Aorta (tissue), 5 donors: Measurements from ENCODE around the gene POLA1. TPM values are rescaled to one million over a fixed set of nuclear protein-coding genes. Genes with fewer than 3 reads are reported as not detected.
A peak's percentile ranks its signal among the peaks of the same experiment; 100 is the strongest.
"Not testable (repeated sequence)": the region's sequence is repeated elsewhere in the genome, so short reads cannot be mapped to it uniquely, and the experiment has no call there.

Experiments
- ATAC-seq: fragments of 200-7000 bp; cut with Tn5 transposase; one replicate; pipeline ENCODE4 v1.9.1; 2022; ENCODE audit warnings: moderate library complexity; ENCODE audit not compliant: low FRiP score
- DNase-seq, 2 donors: peaks; one replicate each; pipeline ENCODE4 v3.0.0-alpha.2; 2020
- H3K27ac ChIP-seq, 2 donors: one replicate each; pipeline ENCODE4 v1.5.1; 2013; ENCODE audit warnings: low read length in 2 of 2, mild to moderate bottlenecking in 2 of 2, moderate library complexity in 2 of 2, control low read depth in 1 of 2, inconsistent platforms in 1 of 2, low read depth in 1 of 2
- H3K27me3 ChIP-seq, 2 donors: one replicate each; pipeline ENCODE4 v1.6.1; 2013; ENCODE audit warnings: control low read depth in 1 of 2, low read length in 1 of 2, mild to moderate bottlenecking in 1 of 2, moderate library complexity in 1 of 2; ENCODE audit not compliant: insufficient read depth in 2 of 2, control insufficient read depth in 1 of 2
- H3K36me3 ChIP-seq, 2 donors: one replicate each; pipeline ENCODE4 v1.6.1; 2013; ENCODE audit warnings: control low read depth in 1 of 2, low read length in 1 of 2, mild to moderate bottlenecking in 1 of 2; ENCODE audit not compliant: insufficient read depth in 2 of 2, control insufficient read depth in 1 of 2
- H3K4me1 ChIP-seq, 2 donors: one replicate each; pipeline ENCODE4 v1.6.1; 2013; ENCODE audit warnings: low read length in 2 of 2, control low read depth in 1 of 2, mild to moderate bottlenecking in 1 of 2, moderate library complexity in 1 of 2; ENCODE audit not compliant: insufficient read depth in 2 of 2, control insufficient read depth in 1 of 2
- H3K4me3 ChIP-seq, 2 donors: one replicate each; pipeline ENCODE4 v1.5.1; 2013; ENCODE audit warnings: low read length in 2 of 2, control low read depth in 1 of 2, mild to moderate bottlenecking in 1 of 2
- H3K9me3 ChIP-seq: one replicate; pipeline ENCODE4 v1.6.1; 2013; ENCODE audit warnings: mild to moderate bottlenecking, low read length; ENCODE audit not compliant: control insufficient read depth
- WGBS, 2 donors: extraction: QIAGEN DNeasy Blood & Tissue Kit; methylation state at CpG; one replicate each; pipeline ENCODE4 v1.1.7; 2013; 5-methylcytosine and 5-hydroxymethylcytosine counted together
- intact Hi-C, 2 donors: fragments of 100-400 bp; cut with DNase I; formaldehyde crosslinking; loops; one replicate each; pipeline versions ENCODE4 v1.14.2 to v1.15.0; 2022
- long read RNA-seq, 2 donors: library from polyadenylated mRNA; unstranded; transcript quantifications; one replicate each; pipeline ENCODE4 v2.0.0, GENCODE V29; 2020 to 2021
- polyA plus RNA-seq, 2 donors: library from polyadenylated mRNA; stranded (reverse); fragments of 200-250 nt; gene quantifications; one replicate each; pipeline ENCODE4 v1.2.3, GENCODE V29; 2013
- total RNA-seq, 2 donors: library from RNA; stranded (reverse); fragmentation: NEBNext Ultra II Directional; extraction: Animal tissue kit (Norgen Biotek cat#: 25700); gene quantifications; one replicate each; pipeline ENCODE4 v1.2.1, GENCODE V29; 2021
- donor health status: healthy with polysubstance abuse.
- donor health status: Bipolar disorder and iron deficiency.
- donor health status: DM: no; HTN: no; CAD: no.
- donor health status: DM: no; HTN: no; CAD: no.
- donor health status: DM: yes; HTN: yes; CAD: no.

The POLA1 gene
- total RNA-seq, result 10 to 100 TPM; 10.4 to 15.6 TPM
- 1 to 10 TPM; 1.6 to 3.0 TPM for polyA plus RNA-seq
- long read RNA-seq, donor 1, partial matches to known transcripts, result 8 of 13 reads
- long read RNA-seq, donor 1, other reads (novel, unspliced or antisense), result 5 of 13 reads
- long read RNA-seq, donor 2, full-length matches to known transcripts, result 2 of 15 reads
- long read RNA-seq, donor 2, partial matches to known transcripts, result 5 of 15 reads
- long read RNA-seq, donor 2, other reads (novel, unspliced or antisense), result 8 of 15 reads

GRCh38 chrX:24693453-24694202 is at the start of gene POLA1:
Gene POLA1 (plus strand): TSS chrX:24693918. CDS start chrX:24693962, 44 bp downstream.
- 0 to 33% methylated on average over 68 to 70 of the region's 70 CpGs for WGBS, 2 donors
- no peaks in the 10 kb centered on the region for H3K9me3 ChIP-seq
- H3K4me1 ChIP-seq, result no peaks in the 10 kb centered on the region
- peak within 1 kb of the TSS in 1 of 2 donors; percentile 94 for H3K27ac ChIP-seq
- peak within 1 kb of the TSS; percentile 4 to 74 for H3K4me3 ChIP-seq
- no peaks in the 10 kb centered on the region for H3K36me3 ChIP-seq
- intact Hi-C loops, result loop anchor here (10.0 kb wide), 2 partner anchors 189 to 299 kb away; no protein-coding TSS in a partner anchor
- DNase-seq (peak; percentile 96), ATAC-seq (peak; percentile 98)
- no peaks in the 10 kb centered on the region for H3K27me3 ChIP-seq

GRCh38 chrX:24646006-24646405 is 47.7 kb upstream of the POLA1 start:
- Histone ChIP-seq H3K27me3 (no peaks in the 10 kb centered on the region), H3K4me1 (peaks cover 0 to 3% of the 10 kb centered on the region in 2 donors), H3K36me3 (no peaks in the 10 kb centered on the region), H3K4me3 (no peak overlapping the region), H3K9me3 (no peaks in the 10 kb centered on the region), H3K27ac (no peak overlapping the region)
- intact Hi-C loops, result no loop called here
- WGBS, 2 donors, result 16 to 32% methylated on average over 10 of the region's 10 CpGs
- no peak for ATAC-seq
- DNase-seq, result no peak

GRCh38 chrX:24646745-24647182 is 47.0 kb upstream of the POLA1 start:
- Histone ChIP-seq H3K4me3 (peak overlapping the region; percentile 1 to 26), H3K4me1 (peaks cover 0 to 3% of the 10 kb centered on the region in 2 donors), H3K36me3 (no peaks in the 10 kb centered on the region), H3K27me3 (no peaks in the 10 kb centered on the region), H3K27ac (no peak overlapping the region), H3K9me3 (no peaks in the 10 kb centered on the region)
- no peak for DNase-seq
- WGBS, 2 donors, result 1 to 14% methylated on average over 13 of the region's 13 CpGs
- intact Hi-C loops, result no loop called here
- ATAC-seq, result peak; percentile 63

GRCh38 chrX:24647257-24648058 is 46.3 kb upstream of the POLA1 start, which contains the start of gene PCYT1B:
Gene PCYT1B (minus strand): TSS chrX:24647347. CDS start chrX:24647105, 242 bp downstream.
- H3K36me3 ChIP-seq, result no peaks in the 10 kb centered on the region
- 2 to 22% methylated on average over 23 to 24 of the region's 24 CpGs for WGBS, 2 donors
- intact Hi-C loops, result no loop called here
- DNase-seq (peak; percentile 70 to 89), ATAC-seq (peak; percentile 86)
- H3K4me3 ChIP-seq, result peak within 1 kb of the TSS; percentile 1 to 26
- H3K4me1 ChIP-seq, result peaks cover 0 to 3% of the 10 kb centered on the region in 2 donors
- H3K9me3 ChIP-seq, result no peaks in the 10 kb centered on the region
- H3K27ac ChIP-seq, result no peak within 1 kb of the TSS
- no peaks in the 10 kb centered on the region for H3K27me3 ChIP-seq

- no peaks in the 10 kb centered on the region for H3K36me3 ChIP-seq
- intact Hi-C loops, result no loop called here
- no peak overlapping the region for H3K4me3 ChIP-seq
- H3K4me1 ChIP-seq, result peaks cover 0 to 3% of the 10 kb centered on the region in 2 donors
- no peak overlapping the region for H3K27ac ChIP-seq
- 61 to 67% methylated on average over 6 of the region's 6 CpGs for WGBS, 2 donors
- no peaks in the 10 kb centered on the region for H3K9me3 ChIP-seq
- ATAC-seq (no peak), DNase-seq (no peak)
- no peaks in the 10 kb centered on the region for H3K27me3 ChIP-seq
These were observed 45.2 kb upstream of the POLA1 start for GRCh38 chrX:24648495-24648894.

- DNase-seq (no peak), ATAC-seq (no peak)
- no peak overlapping the region for H3K27ac ChIP-seq
- 75 to 86% methylated on average over 2 of the region's 2 CpGs for WGBS, 2 donors
- intact Hi-C loops, result no loop called here
- H3K4me1 ChIP-seq, result no peaks in the 10 kb centered on the region
- H3K4me3 ChIP-seq, result no peak overlapping the region
- H3K9me3 ChIP-seq, result no peaks in the 10 kb centered on the region
- H3K36me3 ChIP-seq, result no peaks in the 10 kb centered on the region
- no peaks in the 10 kb centered on the region for H3K27me3 ChIP-seq
These were observed 41.9 kb upstream of the POLA1 start for GRCh38 chrX:24651783-24652182.

- intact Hi-C loops, H3K4me3 ChIP-seq, H3K27ac ChIP-seq, H3K9me3 ChIP-seq, H3K4me1 ChIP-seq, DNase-seq, H3K27me3 ChIP-seq, H3K36me3 ChIP-seq, ATAC-seq: not testable (repeated sequence)
- 48 to 62% methylated on average over 8 to 9 of the region's 9 CpGs for WGBS, 2 donors
These were observed 38.0 kb upstream of the POLA1 start for GRCh38 chrX:24655679-24656078.

- Histone ChIP-seq H3K27ac (no peak overlapping the region), H3K4me3 (no peak overlapping the region), H3K4me1 (no peaks in the 10 kb centered on the region), H3K36me3 (no peaks in the 10 kb centered on the region), H3K9me3 (no peaks in the 10 kb centered on the region), H3K27me3 (no peaks in the 10 kb centered on the region)
- no peak for DNase-seq
- no peak for ATAC-seq
- intact Hi-C loops, result no loop called here
- WGBS, 2 donors, result 61 to 81% methylated on average over 6 of the region's 6 CpGs
These were observed 35.9 kb upstream of the POLA1 start for GRCh38 chrX:24657671-24658386.
